KMS-11 (cell line): ENCODE results near the gene AK9.

Experiments used
- H2AFZ ChIP-seq: fragments of 200-600 bp; sonication (generic); 2 replicates; pipeline ENCODE4 v1.6.1; 2016; ENCODE audit warnings: antibody characterized with exemption, mixed run types, low read depth
- H3K27ac ChIP-seq: fragments of 200-600 bp; sonication (generic); 2 replicates; pipeline ENCODE4 v1.6.1; 2016; ENCODE audit warnings: mild to moderate bottlenecking, mixed run types
- H3K27me3 ChIP-seq: fragments of 200-600 bp; sonication (generic); 2 replicates; pipeline ENCODE4 v1.6.1; 2017; ENCODE audit warnings: mild to moderate bottlenecking, low read depth, mixed run types, moderate library complexity; ENCODE audit not compliant: insufficient read depth
- H3K36me3 ChIP-seq: fragments of 200-600 bp; sonication (generic); 2 replicates; pipeline ENCODE4 v1.6.1; 2017; ENCODE audit warnings: mild to moderate bottlenecking, mixed run types; ENCODE audit not compliant: insufficient read depth
- H3K4me1 ChIP-seq: fragments of 200-600 bp; sonication (generic); 2 replicates; pipeline ENCODE4 v1.6.1; 2016; ENCODE audit warnings: mild to moderate bottlenecking, low read depth, mixed run types; ENCODE audit not compliant: poor library complexity, severe bottlenecking
- H3K4me2 ChIP-seq: fragments of 200-600 bp; sonication (generic); 2 replicates; pipeline ENCODE4 v1.7.0; 2016; ENCODE audit warnings: mild to moderate bottlenecking, mixed run types
- H3K4me3 ChIP-seq: fragments of 200-600 bp; sonication (generic); IDR thresholded peaks from 2 replicates; pipeline ENCODE4 v1.6.1; 2017; ENCODE audit warnings: low read depth, low read length, mixed read lengths; ENCODE audit not compliant: insufficient read depth
- H3K79me2 ChIP-seq: fragments of 200-600 bp; sonication (generic); 2 replicates; pipeline ENCODE4 v1.6.1; 2016; ENCODE audit warnings: low read depth, mixed run types; ENCODE audit not compliant: insufficient read depth
- H3K9ac ChIP-seq: fragments of 200-600 bp; sonication (generic); 2 replicates; pipeline ENCODE4 v1.6.1; 2016; ENCODE audit warnings: mild to moderate bottlenecking, mixed run types
- H4K20me1 ChIP-seq: fragments of 200-600 bp; sonication (generic); 2 replicates; pipeline ENCODE4 v1.6.1; 2016; ENCODE audit warnings: mild to moderate bottlenecking, mixed run types; ENCODE audit not compliant: insufficient read depth
- CTCF ChIP-seq: fragments of 200-600 bp; sonication (generic); conservative IDR thresholded peaks from 2 replicates; pipeline ENCODE4 v1.6.1; 2017; ENCODE audit warnings: low read depth, mild to moderate bottlenecking, antibody characterized with exemption, low read length, moderate library complexity, mixed read lengths

The AK9 gene

GRCh38 chr6:109488001-109488400, 203.0 kb downstream of the AK9 start:
- H3K4me2 ChIP-seq = no peak overlapping the region
- peaks cover 34% of the 10 kb centered on the region for H3K4me1 ChIP-seq
- no peaks in the 10 kb centered on the region for H3K36me3 ChIP-seq
- H3K27me3 ChIP-seq = no peaks in the 10 kb centered on the region
- no peak for TF ChIP-seq CTCF
- no peaks in the 10 kb centered on the region for H4K20me1 ChIP-seq
- no peaks in the 10 kb centered on the region for H3K79me2 ChIP-seq
- no peak overlapping the region for H3K9ac ChIP-seq
- no peak overlapping the region for H2AFZ ChIP-seq
- H3K4me3 ChIP-seq = no peak overlapping the region
- no peak overlapping the region for H3K27ac ChIP-seq

- TF ChIP-seq CTCF = no peak
- Histone ChIP-seq H3K4me1 (peaks cover 29% of the 10 kb centered on the region), H3K27ac (no peak overlapping the region), H3K4me3 (no peak overlapping the region), H3K27me3 (no peaks in the 10 kb centered on the region), H4K20me1 (no peaks in the 10 kb centered on the region), H3K79me2 (peaks cover 17% of the 10 kb centered on the region), H3K36me3 (no peaks in the 10 kb centered on the region), H3K4me2 (no peak overlapping the region), H2AFZ (no peak overlapping the region), H3K9ac (no peak overlapping the region)
These were observed 204.9 kb downstream of the AK9 start for GRCh38 chr6:109486068-109486467.

- H3K36me3 ChIP-seq = no peaks in the 10 kb centered on the region
- no peak overlapping the region for H3K9ac ChIP-seq
- no peak overlapping the region for H3K27ac ChIP-seq
These were observed 205.6 kb downstream of the AK9 start for GRCh38 chr6:109485266-109485935.

GRCh38 chr6:109484122-109484521, 206.9 kb downstream of the AK9 start:
- H3K36me3 ChIP-seq = no peaks in the 10 kb centered on the region
- no peaks in the 10 kb centered on the region for H4K20me1 ChIP-seq
- no peak overlapping the region; the same call in 1 of the 2 replicates for H2AFZ ChIP-seq
- H3K27me3 ChIP-seq = no peaks in the 10 kb centered on the region
- H3K4me1 ChIP-seq = peaks cover 32% of the 10 kb centered on the region
- H3K4me2 ChIP-seq = peak overlapping the region; percentile 44; the same call in 1 of the 2 replicates
- peaks cover 37% of the 10 kb centered on the region for H3K79me2 ChIP-seq
- no peak overlapping the region for H3K4me3 ChIP-seq
- no peak overlapping the region for H3K27ac ChIP-seq
- TF ChIP-seq CTCF = no peak
- no peak overlapping the region for H3K9ac ChIP-seq

More at GRCh38 chr6:109485266-109485935, 205.6 kb downstream of the AK9 start:
- no peak for TF ChIP-seq CTCF
- H3K4me1 ChIP-seq = peaks cover 29% of the 10 kb centered on the region
- peaks cover 24% of the 10 kb centered on the region for H3K79me2 ChIP-seq
- H3K4me3 ChIP-seq = no peak overlapping the region
- H2AFZ ChIP-seq = no peak overlapping the region
- no peaks in the 10 kb centered on the region for H3K27me3 ChIP-seq
- no peaks in the 10 kb centered on the region for H4K20me1 ChIP-seq
- no peak overlapping the region for H3K4me2 ChIP-seq
